Stomach (tissue), 4 donors: ENCODE results near the gene SEMA3F.

Source experiments
- CTCF ChIP-seq, 7 experiments: fragments of 450-650 bp in 4 of 7; fragments of 200-600 bp in 3 of 7; sonication (generic) in 3 of 7; IDR thresholded peaks; one replicate each; pipeline ENCODE4 v1.5.1; 2016 to 2019; ENCODE audit warnings: antibody characterized with exemption in 7 of 7, control low read depth in 2 of 7, mild to moderate bottlenecking in 1 of 7
- EP300 ChIP-seq: sonication (generic); formaldehyde crosslinking; IDR thresholded peaks from one replicate; pipeline ENCODE4 v1.6.1; 2017; ENCODE audit warnings: antibody characterized with exemption
- POLR2A ChIP-seq, 4 donors: fragments of 450-650 bp; IDR thresholded peaks; one replicate each; pipeline ENCODE4 v1.6.1; 2016; ENCODE audit warnings: antibody characterized with exemption in 4 of 4, control low read depth in 2 of 4, mild to moderate bottlenecking in 1 of 4, moderate library complexity in 1 of 4
- POLR2AphosphoS5 ChIP-seq, 3 donors: sonication (generic); formaldehyde crosslinking; IDR thresholded peaks; one replicate each; pipeline ENCODE4 v1.6.1; 2016; ENCODE audit warnings: antibody characterized with exemption in 3 of 3

- TF ChIP-seq CTCF (IDR thresholded peaks at IDR 0.05) = peak in 5 of 7 experiments; percentile 64 to 91 (median 73)
- TF ChIP-seq POLR2A (IDR thresholded peaks at IDR 0.05) = no peak
- TF ChIP-seq EP300 = no peak
- peak in 2 of 3 donors; percentile 15 to 76 for TF ChIP-seq POLR2AphosphoS5 (IDR thresholded peaks at IDR 0.05)
Observed at GRCh38 chr3:50189274-50189673, 34.1 kb downstream of the SEMA3F start.
